Gastrocnemius medialis (tissue), 4 donors: Measurements from ENCODE around the gene SMIM10L2A. TPM values are rescaled to one million over a fixed set of nuclear protein-coding genes. Genes with fewer than 3 reads are reported as not detected.
"Not testable (repeated sequence)": the region's sequence is repeated elsewhere in the genome, so short reads cannot be mapped to it uniquely, and the experiment has no call there.

Source experiments
- ATAC-seq, 2 donors: fragments of 150-250 bp; one replicate each; pipeline ENCODE4 v1.9.1; 2016
- DNase-seq, 2 donors: peaks; one replicate each; pipeline ENCODE4 v3.0.0-alpha.2; 2019
- H3K27ac ChIP-seq, 4 donors: fragments of 200-600 bp; sonication (generic); 1 replicate in 1 of 4; 2 replicates in 3 of 4; pipeline ENCODE4 v1.5.1; 2016 to 2018; ENCODE audit warnings: mild to moderate bottlenecking in 2 of 4, moderate library complexity in 1 of 4
- H3K27me3 ChIP-seq, 3 donors: fragments of 200-600 bp; sonication (generic) in 2 of 3; 1 replicate in 1 of 3; 2 replicates in 2 of 3; pipeline versions ENCODE4 v1.5.1 to v1.6.0; 2016 to 2019; ENCODE audit warnings: mild to moderate bottlenecking in 1 of 3, moderate library complexity in 1 of 3
- H3K36me3 ChIP-seq, 2 donors: fragments of 200-600 bp; sonication (generic) in 1 of 2; one replicate each; pipeline ENCODE4 v1.5.1; 2017 to 2018
- H3K4me1 ChIP-seq, 2 donors: fragments of 200-600 bp; sonication (generic) in 1 of 2; one replicate each; pipeline ENCODE4 v1.5.1; 2016 to 2017; ENCODE audit warnings: mild to moderate bottlenecking in 2 of 2
- H3K4me3 ChIP-seq, 4 donors: fragments of 200-600 bp; sonication (generic) in 3 of 4; 1 replicate in 1 of 4; 2 replicates in 3 of 4; pipeline ENCODE4 v1.5.1; 2016 to 2019; ENCODE audit warnings: mild to moderate bottlenecking in 2 of 4
- H3K9me3 ChIP-seq, 3 donors: fragments of 200-600 bp; sonication (generic) in 2 of 3; 1 replicate in 1 of 3; 2 replicates in 2 of 3; pipeline ENCODE4 v1.5.1; 2016 to 2019
- POLR2A ChIP-seq, 2 donors: fragments of 450-650 bp; IDR thresholded peaks; one replicate each; pipeline ENCODE4 v1.6.1; 2017; ENCODE audit warnings: antibody characterized with exemption in 2 of 2, mild to moderate bottlenecking in 2 of 2, moderate library complexity in 2 of 2
- in situ Hi-C, 4 donors: fragments of 200-750 bp; cut with MboI; loops; one replicate each; pipeline versions ENCODE4 v1.15.0 to v1.8.0; 2017; ENCODE audit warnings: low sequenced_read_pairs in 4 of 4
- intact Hi-C: fragments of 100-400 bp; cut with DNase I; formaldehyde crosslinking; loops from one replicate; pipeline ENCODE4 v1.15.1; 2023; ENCODE audit warnings: low total_unique reads
- total RNA-seq, 4 donors: library from RNA; depleted of rRNA; stranded (reverse); fragments of >200 nt; gene quantifications; one replicate each; pipeline versions ENCODE4 v1.1.0 to v1.2.3, GENCODE V29; 2016
- TF ChIP-seq, protein P1 (sequence below), 5 experiments: fragments of 450-650 bp in 3 of 5; fragments of 200-600 bp in 2 of 5; sonication (generic) in 2 of 5; IDR thresholded peaks in 4 of 5; conservative IDR thresholded peaks in 1 of 5; 1 replicate in 4 of 5; 2 replicates in 1 of 5; pipeline ENCODE4 v1.5.1; 2016 to 2019; ENCODE audit warnings: antibody characterized with exemption in 5 of 5, mild to moderate bottlenecking in 3 of 5, moderate library complexity in 3 of 5

SMIM10L2A gene
- total RNA-seq, 4 donors from 2014 or later = 0.04 to 0.05 TPM; not detected in 2

DNA sequence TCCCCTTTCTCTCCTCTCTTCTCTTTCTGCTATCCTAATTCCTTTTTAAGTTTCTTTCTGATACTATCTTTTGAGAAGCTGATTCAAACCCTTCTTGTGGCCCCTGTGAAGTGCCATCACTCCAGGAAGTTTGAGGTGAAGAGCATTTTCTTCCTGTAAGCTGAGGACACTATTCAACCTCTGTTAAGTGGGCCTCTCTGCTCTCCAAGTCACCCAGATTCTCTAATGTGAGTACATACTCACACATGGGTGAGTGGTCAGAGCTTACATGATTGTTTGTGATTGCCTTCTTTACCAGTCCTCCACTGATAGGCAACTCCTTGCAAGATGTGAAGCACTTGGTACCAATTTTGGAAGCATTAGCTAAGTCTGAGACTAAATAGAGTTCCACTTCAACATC, 18.4 kb upstream of the SMIM10L2A start:
- no peak for TF ChIP-seq POLR2A (IDR thresholded peaks at IDR 0.05)
- TF ChIP-seq, protein P1, sequence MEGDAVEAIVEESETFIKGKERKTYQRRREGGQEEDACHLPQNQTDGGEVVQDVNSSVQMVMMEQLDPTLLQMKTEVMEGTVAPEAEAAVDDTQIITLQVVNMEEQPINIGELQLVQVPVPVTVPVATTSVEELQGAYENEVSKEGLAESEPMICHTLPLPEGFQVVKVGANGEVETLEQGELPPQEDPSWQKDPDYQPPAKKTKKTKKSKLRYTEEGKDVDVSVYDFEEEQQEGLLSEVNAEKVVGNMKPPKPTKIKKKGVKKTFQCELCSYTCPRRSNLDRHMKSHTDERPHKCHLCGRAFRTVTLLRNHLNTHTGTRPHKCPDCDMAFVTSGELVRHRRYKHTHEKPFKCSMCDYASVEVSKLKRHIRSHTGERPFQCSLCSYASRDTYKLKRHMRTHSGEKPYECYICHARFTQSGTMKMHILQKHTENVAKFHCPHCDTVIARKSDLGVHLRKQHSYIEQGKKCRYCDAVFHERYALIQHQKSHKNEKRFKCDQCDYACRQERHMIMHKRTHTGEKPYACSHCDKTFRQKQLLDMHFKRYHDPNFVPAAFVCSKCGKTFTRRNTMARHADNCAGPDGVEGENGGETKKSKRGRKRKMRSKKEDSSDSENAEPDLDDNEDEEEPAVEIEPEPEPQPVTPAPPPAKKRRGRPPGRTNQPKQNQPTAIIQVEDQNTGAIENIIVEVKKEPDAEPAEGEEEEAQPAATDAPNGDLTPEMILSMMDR (IDR thresholded peaks at IDR 0.05 in 4 of 5, conservative IDR thresholded peaks at IDR 0.05 in 1 of 5) = no peak
- DNase-seq (no peak), ATAC-seq (no peak)
- intact Hi-C loops (no loop called here), in situ Hi-C loops (no loop called here)
- H3K27ac ChIP-seq = no peak overlapping the region
- H3K9me3 ChIP-seq = no peaks in the 10 kb centered on the region
- H3K27me3 ChIP-seq = no peaks in the 10 kb centered on the region
- H3K36me3 ChIP-seq = no peaks in the 10 kb centered on the region
- no peaks in the 10 kb centered on the region for H3K4me1 ChIP-seq
- H3K4me3 ChIP-seq = no peak overlapping the region

DNA sequence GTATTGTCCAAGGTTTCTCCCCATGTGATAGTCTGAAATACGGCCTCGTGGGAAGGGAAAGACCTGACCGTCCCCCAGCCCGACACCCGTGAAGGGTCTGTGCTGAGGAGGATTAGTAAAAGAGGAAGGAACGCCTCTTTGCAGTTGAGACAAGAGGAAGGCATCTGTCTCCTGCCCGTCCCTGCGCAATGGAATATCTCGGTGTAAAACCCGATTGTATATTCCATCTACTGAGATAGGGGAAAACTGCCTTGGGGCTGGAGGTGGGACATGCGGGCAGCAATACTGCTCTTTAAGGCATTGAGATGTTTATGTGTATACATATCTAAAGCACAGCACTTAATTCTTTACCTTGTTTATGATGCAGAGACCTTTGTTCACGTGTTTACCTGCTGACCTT, 15.3 kb upstream of the SMIM10L2A start:
- intact Hi-C loops, in situ Hi-C loops, H3K4me3 ChIP-seq, DNase-seq, ATAC-seq, H3K27ac ChIP-seq, H3K27me3 ChIP-seq, H3K9me3 ChIP-seq, H3K36me3 ChIP-seq, H3K4me1 ChIP-seq: not testable (repeated sequence)

DNA sequence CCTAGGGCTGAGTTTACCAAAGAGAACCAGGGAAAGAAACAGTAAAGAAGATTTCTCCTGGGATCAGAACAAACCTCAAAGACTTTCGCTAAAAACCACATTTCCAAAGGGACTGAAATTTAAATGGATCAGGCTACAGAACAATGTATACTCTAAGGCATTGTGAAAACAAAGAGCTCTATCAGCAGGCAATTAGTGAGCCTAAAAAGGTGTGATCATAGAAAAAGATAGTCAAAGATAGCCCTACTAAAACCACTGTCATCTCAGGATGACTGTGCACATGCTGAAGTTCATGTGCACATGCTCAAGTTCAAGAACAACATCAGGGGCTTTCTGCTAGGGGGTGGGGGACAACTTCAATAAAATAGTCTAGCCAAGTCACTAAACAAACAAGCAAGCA, 12.9 kb upstream of the SMIM10L2A start:
- Histone ChIP-seq H3K4me1 (no peaks in the 10 kb centered on the region), H3K27me3 (no peaks in the 10 kb centered on the region), H3K9me3 (no peaks in the 10 kb centered on the region), H3K27ac (no peak overlapping the region), H3K4me3 (no peak overlapping the region), H3K36me3 (no peaks in the 10 kb centered on the region)
- in situ Hi-C loops = no loop called here
- DNase-seq (no peak), ATAC-seq (no peak)
- TF ChIP-seq, protein P1 (IDR thresholded peaks at IDR 0.05 in 4 of 5, conservative IDR thresholded peaks at IDR 0.05 in 1 of 5) = no peak
- TF ChIP-seq POLR2A (IDR thresholded peaks at IDR 0.05) = no peak
- intact Hi-C loops = no loop called here

DNA sequence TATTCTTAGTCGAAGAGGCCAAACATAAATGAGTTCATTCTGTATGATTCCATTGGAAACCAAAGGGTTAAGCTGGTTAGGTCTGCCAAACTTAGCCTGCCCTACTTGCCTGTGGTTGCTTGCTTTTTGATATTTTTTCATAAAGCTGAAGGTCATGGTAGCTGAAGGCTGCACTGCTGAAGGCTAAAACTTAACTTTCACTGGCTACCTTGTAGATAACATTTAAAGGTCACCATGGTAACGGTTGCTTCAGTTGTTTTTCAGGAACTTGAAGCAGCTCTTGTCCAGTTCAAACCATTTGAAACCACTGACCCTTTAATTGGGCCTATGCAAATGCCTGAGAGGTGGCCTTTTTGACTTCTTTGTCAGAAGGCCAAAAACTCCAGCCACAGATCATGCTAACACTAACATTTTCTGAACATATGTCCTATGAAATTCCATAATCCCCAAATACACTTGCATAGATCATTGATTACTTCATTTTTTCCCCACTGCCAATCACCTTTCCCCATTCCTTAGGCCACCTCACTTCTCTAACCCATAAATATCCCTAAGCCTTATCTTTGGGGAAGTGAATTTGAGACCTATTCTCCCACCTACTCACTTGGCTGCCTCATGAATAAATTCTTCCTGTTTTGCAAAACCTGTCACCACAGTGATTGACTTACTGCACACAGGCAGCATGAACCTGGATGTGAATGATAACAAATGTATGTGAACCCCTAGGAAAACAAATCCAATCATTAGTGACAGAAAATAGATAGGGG, 10.7 kb upstream of the SMIM10L2A start:
- Histone ChIP-seq H3K36me3 (no peaks in the 10 kb centered on the region), H3K4me1 (no peaks in the 10 kb centered on the region), H3K9me3 (no peaks in the 10 kb centered on the region), H3K27ac (no peak overlapping the region), H3K4me3 (no peak overlapping the region), H3K27me3 (no peaks in the 10 kb centered on the region)
- ATAC-seq (no peak), DNase-seq (no peak)
- intact Hi-C loops (no loop called here), in situ Hi-C loops (no loop called here)
- no peak for TF ChIP-seq POLR2A (IDR thresholded peaks at IDR 0.05)
- TF ChIP-seq, protein P1 (IDR thresholded peaks at IDR 0.05 in 4 of 5, conservative IDR thresholded peaks at IDR 0.05 in 1 of 5) = no peak

DNA sequence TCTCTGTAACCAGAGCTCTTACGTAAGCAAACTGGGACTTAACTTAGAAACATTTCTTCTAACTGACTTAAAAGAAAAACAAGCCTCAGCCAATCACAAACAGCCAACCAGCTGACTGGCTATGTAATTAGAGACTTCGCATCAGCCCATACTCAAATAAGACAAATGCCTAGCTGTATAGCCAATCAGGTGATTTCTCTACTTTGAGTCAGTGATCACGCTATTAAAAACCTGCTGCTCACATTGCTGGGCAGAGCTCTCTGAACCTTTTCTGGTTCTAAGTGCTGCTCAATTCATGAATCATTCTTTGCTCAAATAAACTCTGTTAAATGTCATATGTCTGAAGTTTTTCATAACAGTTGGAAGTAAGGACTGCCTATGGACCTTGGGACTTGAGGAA, 9.9 kb upstream of the SMIM10L2A start:
- H3K27ac ChIP-seq = no peak overlapping the region
- no peak for ATAC-seq
- no peak for TF ChIP-seq POLR2A (IDR thresholded peaks at IDR 0.05)
- TF ChIP-seq, protein P1 (IDR thresholded peaks at IDR 0.05 in 4 of 5, conservative IDR thresholded peaks at IDR 0.05 in 1 of 5) = no peak
- no peaks in the 10 kb centered on the region for H3K36me3 ChIP-seq
- H3K4me3 ChIP-seq = no peak overlapping the region
- no peak for DNase-seq
- no peaks in the 10 kb centered on the region for H3K27me3 ChIP-seq
- in situ Hi-C loops (no loop called here), intact Hi-C loops (no loop called here)
- no peaks in the 10 kb centered on the region for H3K9me3 ChIP-seq
- no peaks in the 10 kb centered on the region for H3K4me1 ChIP-seq
